ENCODE measurements around the gene KCMF1. TPM values are rescaled to one million over a fixed set of nuclear protein-coding genes. Genes with fewer than 3 reads are reported as not detected.
A peak's percentile ranks its signal among the peaks of the same experiment; 100 is the strongest.
"Not testable (repeated sequence)": the region's sequence is repeated elsewhere in the genome, so short reads cannot be mapped to it uniquely, and the experiment has no call there.

KCMF1 gene
- total RNA-seq, 2 donors from 2014 or later, result 96.1 to 117 TPM

DNA sequence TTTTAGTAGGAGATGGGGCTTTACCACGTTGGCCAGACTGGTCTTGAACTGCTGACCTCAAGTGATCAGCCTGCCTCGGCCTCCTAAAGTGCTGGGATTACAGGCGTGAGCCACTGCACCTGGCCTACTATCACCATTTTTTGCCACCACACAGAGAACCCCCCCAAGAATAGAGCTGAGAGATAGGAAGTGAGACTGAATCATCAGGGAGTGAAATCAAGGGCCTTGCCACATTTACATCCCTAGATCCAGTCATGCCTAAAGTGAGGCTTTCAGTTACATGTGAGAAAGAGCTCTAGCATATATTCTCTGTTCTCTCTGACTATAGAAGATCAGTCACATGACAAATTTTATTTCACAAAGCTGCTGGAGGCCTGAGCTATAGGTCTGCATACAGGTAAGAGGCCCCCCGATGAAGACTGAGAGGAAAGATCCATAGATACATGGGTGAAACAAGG lies 28.0 kb upstream of the KCMF1 start:
- no peaks in the 10 kb centered on the region for H3K9me3 Mint-ChIP-seq
- H3K4me1 Mint-ChIP-seq (ENCODE audit: low read depth in 2 of 2), result peaks cover 39 to 43% of the 10 kb centered on the region in 2 donors
- no peaks in the 10 kb centered on the region for H3K36me3 Mint-ChIP-seq
- no peak overlapping the region for H3K4me3 Mint-ChIP-seq
- DNase-seq (ENCODE audit: low spot score) (no peak), ATAC-seq (no peak)
- H3K27me3 Mint-ChIP-seq, result no peaks in the 10 kb centered on the region
- peak overlapping the region; percentile 18 to 76 for H3K27ac Mint-ChIP-seq

DNA sequence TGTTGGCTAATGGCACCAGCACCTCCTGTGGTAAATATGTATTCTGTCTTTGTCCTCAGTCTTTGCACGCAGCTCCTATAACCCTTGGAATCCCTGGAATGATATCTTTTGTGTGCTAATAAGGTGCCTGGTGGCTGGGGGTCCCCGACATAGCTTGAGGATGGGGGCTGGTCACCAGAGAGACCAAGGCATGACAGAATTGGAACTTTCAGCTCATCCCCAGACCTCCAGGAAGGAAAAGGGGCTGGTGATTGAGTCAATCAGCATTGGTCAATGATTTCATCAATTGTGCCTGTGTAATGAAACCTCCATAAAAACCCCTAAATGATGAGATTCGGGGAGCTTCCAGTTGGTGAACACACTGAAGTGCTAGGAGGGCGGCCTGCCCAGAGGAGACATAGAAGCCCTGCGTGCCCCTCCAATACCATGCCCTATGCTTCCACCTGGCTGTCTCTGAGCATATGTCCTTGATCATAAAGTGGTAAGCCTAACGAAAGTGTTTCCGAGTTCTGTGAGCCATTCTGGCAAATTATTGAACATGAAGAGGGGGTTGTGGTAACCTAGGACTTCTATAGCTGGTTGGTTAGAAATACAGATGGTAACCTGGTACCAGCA lies 26.6 kb upstream of the KCMF1 start:
- DNase-seq (ENCODE audit: low spot score) (no peak), ATAC-seq (no peak)
- Mint-ChIP-seq H3K36me3 (no peaks in the 10 kb centered on the region), H3K27me3 (no peaks in the 10 kb centered on the region), H3K4me1 (ENCODE audit: low read depth in 2 of 2) (peaks cover 32 to 37% of the 10 kb centered on the region in 2 donors), H3K4me3 (peak overlapping the region; percentile 8), H3K9me3 (no peaks in the 10 kb centered on the region), H3K27ac (peak overlapping the region; percentile 86 to 88)

DNA sequence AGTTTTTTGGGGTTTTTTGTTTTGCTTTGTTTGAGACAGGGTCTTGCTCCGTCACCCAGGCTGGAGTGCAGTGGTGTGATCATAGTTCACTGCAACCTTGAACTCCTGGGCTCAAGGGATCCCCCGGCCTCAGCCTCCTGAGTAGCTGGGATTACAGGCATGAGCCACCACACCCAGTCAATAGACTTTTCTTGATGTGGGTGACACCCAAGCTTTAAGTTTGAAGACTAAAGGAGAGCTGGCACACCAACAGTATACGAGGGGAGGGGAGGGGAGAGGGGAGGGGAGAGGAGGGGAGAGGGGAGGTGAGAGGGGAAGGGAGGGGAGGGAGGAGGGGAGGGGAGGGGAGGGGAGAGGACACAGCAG lies 25.1 kb upstream of the KCMF1 start:
- H3K27me3 Mint-ChIP-seq; H3K9me3 Mint-ChIP-seq; H3K36me3 Mint-ChIP-seq; ATAC-seq; DNase-seq (ENCODE audit: low spot score): not testable (repeated sequence)
- H3K4me1 Mint-ChIP-seq (ENCODE audit: low read depth in 2 of 2), result peaks cover 25 to 30% of the 10 kb centered on the region in 2 donors
- peak overlapping the region; percentile 86 to 88 for H3K27ac Mint-ChIP-seq
- peak overlapping the region; percentile 68 for H3K4me3 Mint-ChIP-seq

DNA sequence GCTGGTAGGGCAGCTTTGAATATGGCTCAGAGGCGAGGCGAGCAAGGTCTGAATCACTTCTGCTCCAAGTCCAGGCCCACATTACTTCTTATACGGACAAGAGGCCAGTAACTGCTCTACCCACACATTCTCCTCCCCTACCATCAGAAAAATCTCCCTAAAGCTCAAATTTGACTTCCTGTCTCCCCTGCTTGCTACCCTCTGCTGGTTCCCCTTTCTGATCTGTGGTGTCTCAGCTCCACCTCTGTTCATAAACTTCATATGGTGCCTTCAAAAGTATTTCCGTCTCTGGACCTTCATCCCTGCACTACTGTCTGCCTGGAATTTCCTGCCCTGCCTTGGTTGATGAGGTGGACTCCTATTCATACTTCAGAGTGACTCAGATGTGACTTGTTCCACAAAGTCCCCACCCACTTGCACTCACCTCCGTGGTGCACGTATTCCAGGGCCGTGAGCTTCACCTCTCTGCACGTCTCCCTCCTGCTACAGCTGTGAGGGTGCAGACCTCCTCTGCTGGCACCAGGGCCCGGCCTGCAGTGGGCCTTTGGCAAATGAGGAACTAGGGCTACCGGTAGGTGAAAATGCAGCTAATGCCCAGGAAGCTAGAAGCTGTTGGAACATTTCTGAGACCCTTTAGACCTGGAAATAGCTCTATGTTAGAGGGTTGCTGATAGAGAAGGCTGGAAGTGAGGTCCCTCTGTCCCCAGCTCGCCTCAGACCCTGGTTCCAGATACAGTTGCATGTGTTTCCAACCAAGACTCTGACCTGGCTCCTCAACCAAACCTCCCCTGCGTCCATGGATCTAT lies 24.6 kb upstream of the KCMF1 start:
- Mint-ChIP-seq H3K27me3 (no peaks in the 10 kb centered on the region), H3K4me3 (peak overlapping the region; percentile 68), H3K36me3 (no peaks in the 10 kb centered on the region), H3K9me3 (no peaks in the 10 kb centered on the region), H3K4me1 (ENCODE audit: low read depth in 2 of 2) (peaks cover 25 to 30% of the 10 kb centered on the region in 2 donors), H3K27ac (peak overlapping the region; percentile 86 to 88)
- ATAC-seq (peak; percentile 92 to 93), DNase-seq (ENCODE audit: low spot score) (peak; percentile 75)

DNA sequence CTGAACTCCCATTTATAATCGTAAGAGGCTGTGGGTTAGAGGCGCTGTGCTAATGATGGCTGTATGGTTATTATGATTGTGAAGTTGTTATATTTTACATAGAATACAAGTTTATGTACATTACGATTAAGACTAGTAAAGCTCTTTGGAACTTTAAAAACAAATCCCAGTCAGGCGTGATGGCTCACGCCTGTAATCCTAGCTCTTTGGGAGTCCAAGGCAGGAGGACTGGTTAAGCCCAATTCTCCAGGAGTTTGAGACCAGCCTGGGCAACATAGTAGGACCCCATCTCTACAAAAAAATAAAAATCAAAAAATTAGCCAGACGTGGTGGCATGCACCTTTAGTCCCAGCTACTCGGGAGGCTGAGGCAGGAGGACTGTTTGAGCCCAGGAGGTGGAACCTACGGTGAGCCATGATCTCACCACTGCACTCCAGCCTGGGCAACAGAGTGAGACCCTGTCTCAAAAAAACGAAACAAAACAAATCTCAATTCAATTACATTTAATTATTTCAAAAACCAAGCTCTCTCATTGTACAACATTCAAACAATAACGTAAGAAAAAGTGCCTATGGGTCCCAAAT lies 23.9 kb upstream of the KCMF1 start:
- Mint-ChIP-seq H3K4me3 (peak overlapping the region; percentile 68), H3K4me1 (ENCODE audit: low read depth in 2 of 2) (peaks cover 25 to 30% of the 10 kb centered on the region in 2 donors), H3K27me3 (no peaks in the 10 kb centered on the region), H3K27ac (peak overlapping the region; percentile 86 to 88), H3K36me3 (no peaks in the 10 kb centered on the region), H3K9me3 (no peaks in the 10 kb centered on the region)
- DNase-seq (ENCODE audit: low spot score) (no peak), ATAC-seq (no peak)

- ATAC-seq (no peak), DNase-seq (ENCODE audit: low spot score) (no peak)
- H3K27me3 Mint-ChIP-seq, result no peaks in the 10 kb centered on the region
- H3K4me1 Mint-ChIP-seq (ENCODE audit: low read depth in 2 of 2), result peaks cover 0 to 9% of the 10 kb centered on the region in 2 donors
- no peak overlapping the region for H3K4me3 Mint-ChIP-seq
- H3K27ac Mint-ChIP-seq, result peak overlapping the region in 1 of 2 donors; percentile 65
- H3K9me3 Mint-ChIP-seq, result no peaks in the 10 kb centered on the region
- H3K36me3 Mint-ChIP-seq, result no peaks in the 10 kb centered on the region
These were observed 17.4 kb upstream of the KCMF1 start for GRCh38 chr2:84953535-84953934.

DNA sequence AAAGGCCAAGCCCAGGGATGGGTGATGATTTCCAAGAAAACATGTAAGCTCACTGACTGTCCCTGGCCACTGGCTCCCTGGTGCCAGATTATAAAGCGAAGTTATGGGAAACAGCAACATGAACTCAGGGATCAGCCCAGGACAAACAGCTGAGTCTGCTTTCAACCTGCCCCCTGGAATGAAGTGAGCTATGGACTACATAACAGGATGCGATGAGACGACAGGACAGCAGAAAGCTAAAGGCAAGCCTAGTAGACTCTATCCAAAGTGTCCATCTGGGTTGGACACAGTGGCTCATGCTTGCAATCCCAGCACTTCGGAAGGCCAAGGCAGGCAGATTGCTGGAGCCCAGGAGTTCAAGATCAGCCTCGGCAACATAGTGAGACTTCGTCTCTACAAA lies 16.6 kb upstream of the KCMF1 start:
- no peaks in the 10 kb centered on the region for H3K27me3 Mint-ChIP-seq
- no peaks in the 10 kb centered on the region for H3K36me3 Mint-ChIP-seq
- ATAC-seq, result no peak

GRCh38 chr2:84956334-84957297 lies 14.3 kb upstream of the KCMF1 start:
- Mint-ChIP-seq H3K27me3 (no peaks in the 10 kb centered on the region), H3K4me1 (ENCODE audit: low read depth in 2 of 2) (peaks cover 5 to 21% of the 10 kb centered on the region in 2 donors), H3K4me3 (no peak overlapping the region), H3K27ac (no peak overlapping the region), H3K36me3 (no peaks in the 10 kb centered on the region), H3K9me3 (no peaks in the 10 kb centered on the region)
- ATAC-seq (no peak), DNase-seq (ENCODE audit: low spot score) (no peak)

More for the DNA sequence above, 16.6 kb upstream of the KCMF1 start:
- Mint-ChIP-seq H3K4me1 (ENCODE audit: low read depth in 2 of 2) (peaks cover 0 to 12% of the 10 kb centered on the region in 2 donors), H3K9me3 (no peaks in the 10 kb centered on the region), H3K27ac (peak overlapping the region in 1 of 2 donors; percentile 65), H3K4me3 (no peak overlapping the region)
- no peak for DNase-seq (ENCODE audit: low spot score)

DNA sequence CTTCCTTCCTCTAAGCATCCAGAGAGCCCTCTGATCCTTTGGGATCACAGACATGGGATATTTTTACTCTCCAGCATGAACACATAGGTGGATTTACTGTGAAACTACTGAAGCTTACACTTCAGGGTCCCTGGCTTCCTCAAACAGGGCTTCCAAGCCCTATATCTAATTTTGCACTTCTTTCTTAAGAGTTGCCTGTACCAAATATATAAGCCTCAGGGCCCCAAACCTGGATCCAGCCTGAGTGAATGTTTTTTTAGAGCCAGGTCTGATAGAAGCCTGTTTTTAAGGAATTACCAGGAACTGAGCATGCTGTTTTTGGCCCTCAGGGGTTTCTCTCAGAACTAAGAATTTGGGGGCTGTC lies 13.2 kb upstream of the KCMF1 start:
- H3K9me3 Mint-ChIP-seq, result no peaks in the 10 kb centered on the region
- ATAC-seq (no peak), DNase-seq (ENCODE audit: low spot score) (no peak)
- peaks cover under 1% of the 10 kb centered on the region for H3K36me3 Mint-ChIP-seq
- peaks cover 5 to 21% of the 10 kb centered on the region in 2 donors for H3K4me1 Mint-ChIP-seq (ENCODE audit: low read depth in 2 of 2)
- H3K27me3 Mint-ChIP-seq, result no peaks in the 10 kb centered on the region
- no peak overlapping the region for H3K27ac Mint-ChIP-seq
- H3K4me3 Mint-ChIP-seq, result no peak overlapping the region

DNA sequence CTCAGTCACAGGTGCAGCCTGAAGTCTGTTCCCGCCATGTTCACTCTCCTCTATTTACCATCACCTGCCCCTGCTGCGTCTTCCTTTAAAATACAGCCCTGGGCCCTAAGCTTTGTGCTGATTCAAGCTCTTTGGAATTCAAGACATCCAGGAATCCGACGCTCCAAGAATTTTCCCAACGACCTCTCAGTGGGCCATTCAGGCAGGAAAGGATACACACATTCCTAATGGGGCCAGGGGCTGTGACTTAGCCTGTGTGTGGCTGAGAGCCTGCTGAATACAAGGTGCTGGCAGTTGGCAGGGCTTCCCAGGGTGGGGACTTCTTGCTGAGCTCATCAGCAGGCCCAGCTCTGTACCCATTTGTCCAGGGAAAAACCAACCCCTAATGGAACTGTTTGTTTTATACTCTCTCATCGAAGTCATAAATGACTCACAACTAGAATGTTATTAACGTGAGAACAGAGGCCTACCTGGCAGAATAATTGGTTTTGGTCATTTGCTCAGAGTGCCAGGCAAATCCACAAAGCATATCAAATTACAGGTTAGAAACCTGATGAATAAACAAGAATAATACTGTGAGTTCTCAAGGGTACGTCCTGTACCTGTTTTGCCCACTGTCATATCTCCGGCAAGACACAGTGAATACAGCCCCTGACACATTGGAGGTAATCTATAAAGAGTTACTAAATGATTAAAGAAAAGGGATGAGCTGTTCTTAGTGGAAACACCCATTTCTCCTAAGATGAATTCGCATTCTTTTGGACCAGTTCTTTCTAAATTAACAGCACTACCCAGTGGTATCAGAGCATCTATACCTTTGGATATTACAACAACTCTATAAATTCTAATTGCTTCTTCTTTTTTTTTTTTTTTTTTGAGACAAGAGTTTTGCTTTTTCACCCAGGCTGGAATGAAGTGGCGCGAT lies 12.6 kb upstream of the KCMF1 start:
- peaks cover 11 to 28% of the 10 kb centered on the region in 2 donors for H3K4me1 Mint-ChIP-seq (ENCODE audit: low read depth in 2 of 2)
- ATAC-seq (no peak), DNase-seq (ENCODE audit: low spot score) (no peak)
- H3K9me3 Mint-ChIP-seq, result no peaks in the 10 kb centered on the region
- H3K4me3 Mint-ChIP-seq, result no peak overlapping the region
- H3K27me3 Mint-ChIP-seq, result no peaks in the 10 kb centered on the region
- peaks cover 7% of the 10 kb centered on the region for H3K36me3 Mint-ChIP-seq
- no peak overlapping the region for H3K27ac Mint-ChIP-seq

DNA sequence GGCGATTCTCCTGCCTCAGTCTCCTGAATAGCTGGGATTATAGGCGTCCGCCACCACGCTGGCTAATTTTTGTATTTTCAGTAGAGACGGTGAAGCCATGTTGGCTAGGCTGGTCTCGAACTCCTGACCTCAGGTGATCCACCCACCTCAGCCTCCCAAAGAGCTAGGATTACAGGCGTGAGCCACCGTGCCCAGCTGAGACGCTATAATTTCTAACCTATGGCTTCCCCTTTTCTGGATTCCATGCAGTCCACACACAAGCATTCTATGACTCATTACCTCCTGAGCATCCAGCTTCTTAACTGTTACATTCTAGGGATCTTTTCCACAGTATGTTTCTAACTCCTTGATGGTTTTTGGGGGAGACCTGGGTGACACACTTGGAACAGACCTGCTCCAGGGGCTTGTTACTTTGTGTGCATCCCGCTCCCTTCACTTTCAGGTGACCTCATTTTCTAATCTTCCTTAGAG lies 11.8 kb upstream of the KCMF1 start:
- Mint-ChIP-seq H3K36me3 (peaks cover 11% of the 10 kb centered on the region), H3K27me3 (no peaks in the 10 kb centered on the region), H3K4me1 (ENCODE audit: low read depth in 2 of 2) (peaks cover 19 to 31% of the 10 kb centered on the region in 2 donors), H3K27ac (peak overlapping the region in 1 of 2 donors; percentile 45), H3K4me3 (no peak overlapping the region), H3K9me3 (no peaks in the 10 kb centered on the region)
- no peak for DNase-seq (ENCODE audit: low spot score)
- no peak for ATAC-seq

Measured in natural killer cell treated with Interleukin-12 subunit alpha and Interleukin-12 subunit beta and Interleukin-15 and Interleukin-18, amount 100 ng/mL, for 72 hours (primary cell).